CD14-positive monocyte (primary cell): Measurements from ENCODE around the gene TENT5C. TPM values are rescaled to one million over a fixed set of nuclear protein-coding genes. Genes with fewer than 3 reads are reported as not detected.

ENCODE experiments used
- DNase-seq, 3 donors: peaks; one replicate each; pipeline ENCODE4 v3.0.0-alpha.2; 2011 to 2022
- H2AFZ ChIP-seq: 2 replicates; pipeline ENCODE4 v1.6.0; 2012; ENCODE audit warnings: mild to moderate bottlenecking, low read depth, low read length, inconsistent platforms; ENCODE audit not compliant: insufficient read depth, poor library complexity, severe bottlenecking
- H3K27ac ChIP-seq, 2 donors: 1 replicate in 1 of 2; 2 replicates in 1 of 2; pipeline ENCODE4 v1.5.1; 2012 to 2013; ENCODE audit warnings: low read length in 2 of 2, control low read depth in 1 of 2, inconsistent platforms in 1 of 2, low read depth in 1 of 2, mild to moderate bottlenecking in 1 of 2
- H3K27me3 ChIP-seq, 2 donors: one replicate each; pipeline versions ENCODE4 v1.6.0 to v1.6.1; 2011 to 2013; ENCODE audit warnings: low read length in 2 of 2; ENCODE audit not compliant: control insufficient read depth in 2 of 2, insufficient read depth in 2 of 2
- H3K36me3 ChIP-seq, 2 donors: replicated peaks in 1 of 2; 1 replicate in 1 of 2; 2 replicates in 1 of 2; pipeline versions ENCODE4 v1.5.1 to v1.6.1; 2012 to 2013; ENCODE audit warnings: low read length in 2 of 2, control low read depth in 1 of 2, inconsistent platforms in 1 of 2, mild to moderate bottlenecking in 1 of 2; ENCODE audit not compliant: insufficient read depth in 2 of 2, control insufficient read depth in 1 of 2
- H3K4me1 ChIP-seq, 2 donors: 1 replicate in 1 of 2; 2 replicates in 1 of 2; pipeline versions ENCODE4 v1.5.1 to v1.6.1; 2012 to 2013; ENCODE audit warnings: low read length in 2 of 2, control low read depth in 1 of 2, inconsistent platforms in 1 of 2, mild to moderate bottlenecking in 1 of 2, moderate library complexity in 1 of 2; ENCODE audit not compliant: insufficient read depth in 2 of 2, control insufficient read depth in 1 of 2
- H3K4me2 ChIP-seq: replicated peaks from 2 replicates; pipeline ENCODE3; 2012; ENCODE audit warnings: low read length, moderate library complexity, mild to moderate bottlenecking; ENCODE audit not compliant: poor library complexity, severe bottlenecking; ENCODE audit errors: extremely low read depth
- H3K4me3 ChIP-seq, 3 experiments: fragments of 200-600 bp in 1 of 3; sonication (generic) in 1 of 3; replicated peaks in 1 of 3; 1 replicate in 2 of 3; 2 replicates in 1 of 3; pipeline ENCODE4 v1.5.1; 2011 to 2013; ENCODE audit warnings: low read length in 3 of 3, mild to moderate bottlenecking in 3 of 3, control low read depth in 2 of 3, low read depth in 2 of 3, inconsistent platforms in 1 of 3, moderate library complexity in 1 of 3
- H3K79me2 ChIP-seq: 2 replicates; pipeline ENCODE4 v1.6.0; 2012; ENCODE audit warnings: mild to moderate bottlenecking, control low read depth, inconsistent platforms, low read length, moderate library complexity; ENCODE audit not compliant: insufficient read depth
- H3K9ac ChIP-seq: 2 replicates; pipeline ENCODE4 v1.6.0; 2017; ENCODE audit warnings: low read length, mild to moderate bottlenecking; ENCODE audit not compliant: insufficient read depth, poor library complexity, severe bottlenecking
- H3K9me3 ChIP-seq, 2 donors: replicated peaks in 1 of 2; 1 replicate in 1 of 2; 2 replicates in 1 of 2; pipeline versions ENCODE4 v1.5.1 to v1.6.1; 2012 to 2013; ENCODE audit warnings: low read length in 2 of 2, control low read depth in 1 of 2; ENCODE audit not compliant: control insufficient read depth in 1 of 2, insufficient read depth in 1 of 2
- H4K20me1 ChIP-seq: 2 replicates; pipeline ENCODE4 v1.6.0; 2012; ENCODE audit warnings: mild to moderate bottlenecking, low read length, control low read depth, moderate library complexity; ENCODE audit not compliant: insufficient read depth
- H3K27ac Mint-ChIP-seq, 7 donors: one replicate each; pipeline ENCODE4 v1.8.0; 2020; ENCODE audit warnings: mild to moderate bottlenecking in 7 of 7, mixed read lengths in 7 of 7, moderate library complexity in 6 of 7, inconsistent platforms in 2 of 7
- H3K27me3 Mint-ChIP-seq, 3 donors: one replicate each; pipeline ENCODE4 v1.8.0; 2021 to 2022; ENCODE audit warnings: low read depth in 3 of 3, mild to moderate bottlenecking in 3 of 3, mixed read lengths in 3 of 3, moderate library complexity in 3 of 3, inconsistent platforms in 1 of 3
- H3K36me3 Mint-ChIP-seq, 2 donors: one replicate each; pipeline ENCODE4 v1.8.0; 2020; ENCODE audit warnings: mixed read lengths in 2 of 2, inconsistent platforms in 1 of 2, mild to moderate bottlenecking in 1 of 2
- H3K4me1 Mint-ChIP-seq: one replicate; pipeline ENCODE4 v1.8.0; 2020; ENCODE audit warnings: mild to moderate bottlenecking, mixed read lengths
- H3K4me3 Mint-ChIP-seq, 2 donors: one replicate each; pipeline ENCODE4 v1.8.0; 2020; ENCODE audit warnings: mild to moderate bottlenecking in 2 of 2, mixed read lengths in 2 of 2, moderate library complexity in 1 of 2
- H3K9me3 Mint-ChIP-seq, 7 donors: one replicate each; pipeline ENCODE4 v1.8.0; 2020 to 2022; ENCODE audit warnings: mixed read lengths in 7 of 7, mild to moderate bottlenecking in 6 of 7, moderate library complexity in 6 of 7, inconsistent platforms in 2 of 7
- CTCF ChIP-seq: fragments of 200-600 bp; IDR thresholded peaks from one replicate; pipeline ENCODE4 v1.8.0; 2022; ENCODE audit warnings: antibody characterized with exemption, mild to moderate bottlenecking
- WGBS: methylation state at CpG from one replicate; pipeline ENCODE4 v1.1.5; 2013; ENCODE audit warnings: missing lambda C conversion rate; ENCODE audit not compliant: insufficient coverage; 5-methylcytosine and 5-hydroxymethylcytosine counted together
- intact Hi-C, 2 donors: fragments of 100-400 bp; cut with micrococcal nuclease; formaldehyde crosslinking; loops; one replicate each; pipeline versions ENCODE4 v1.15.0 to v1.15.1; 2023
- polyA plus RNA-seq, 3 donors: library from polyadenylated mRNA; depleted of rRNA in 1 of 3; unstranded in 2 of 3; stranded (reverse) in 1 of 3; fragments of 300-500 nt in 2 of 3; fragments of >200 nt in 1 of 3; fragmentation: Illumina TruSeq in 2 of 3; gene quantifications; 1 replicate in 2 of 3; 2 replicates in 1 of 3; pipeline ENCODE4 v1.2.3, GENCODE V29; 2012 to 2021

TENT5C gene
- polyA plus RNA-seq, 3 donors, result 0.17 to 0.69 (median 0.27) TPM

GRCh38 chr1:117671781-117672501, 66.1 kb downstream of the TENT5C start:
- Mint-ChIP-seq H3K4me3 (no peak overlapping the region), H3K36me3 (no peaks in the 10 kb centered on the region), H3K27me3 (peaks cover 0 to 2% (median 2%) of the 10 kb centered on the region in 3 donors), H3K9me3 (no peaks in the 10 kb centered on the region), H3K27ac (peak overlapping the region in 3 of 7 donors; percentile 48 to 64 (median 57)), H3K4me1 (peaks cover 19% of the 10 kb centered on the region)
- TF ChIP-seq CTCF, result no peak
- H3K9ac ChIP-seq, result no peak overlapping the region
- H3K4me2 ChIP-seq, result no peak overlapping the region
- no peak overlapping the region for H3K27ac ChIP-seq
- no peak overlapping the region for H3K4me3 ChIP-seq
- no peak overlapping the region for H2AFZ ChIP-seq
- no peaks in the 10 kb centered on the region for H3K79me2 ChIP-seq
- no peaks in the 10 kb centered on the region for H3K27me3 ChIP-seq
- 69% methylated on average over 6 of the region's 6 CpGs for WGBS
- intact Hi-C loops, result no loop called here
- DNase-seq, result peak in 1 of 3 donors; percentile 1
- H3K9me3 ChIP-seq, result no peaks in the 10 kb centered on the region
- H3K36me3 ChIP-seq, result no peaks in the 10 kb centered on the region
- H4K20me1 ChIP-seq, result no peaks in the 10 kb centered on the region
- peaks cover 11 to 16% of the 10 kb centered on the region in 2 donors for H3K4me1 ChIP-seq

- 94% methylated on average over 11 of the region's 12 CpGs for WGBS
- no peaks in the 10 kb centered on the region for H3K36me3 Mint-ChIP-seq
Measured at GRCh38 chr1:117672756-117673155, 66.9 kb downstream of the TENT5C start.

More at GRCh38 chr1:117672756-117673155, 66.9 kb downstream of the TENT5C start:
- Histone ChIP-seq H3K27ac (no peak overlapping the region), H3K4me3 (no peak overlapping the region), H3K36me3 (no peaks in the 10 kb centered on the region), H4K20me1 (no peaks in the 10 kb centered on the region), H3K9ac (no peak overlapping the region), H2AFZ (no peak overlapping the region), H3K4me1 (peaks cover 11 to 16% of the 10 kb centered on the region in 2 donors), H3K4me2 (no peak overlapping the region), H3K9me3 (no peaks in the 10 kb centered on the region), H3K79me2 (no peaks in the 10 kb centered on the region), H3K27me3 (no peaks in the 10 kb centered on the region)
- Mint-ChIP-seq H3K9me3 (no peaks in the 10 kb centered on the region), H3K4me3 (peak overlapping the region in 1 of 2 donors; percentile 42), H3K4me1 (peaks cover 19% of the 10 kb centered on the region), H3K27ac (peak overlapping the region in 1 of 7 donors; percentile 69), H3K27me3 (peaks cover 0 to 2% (median 2%) of the 10 kb centered on the region in 3 donors)
- intact Hi-C loops, result no loop called here
- no peak for DNase-seq
- TF ChIP-seq CTCF, result no peak
